C4-2B (cell line): ENCODE data around the gene GALNS.

Source experiments
- H3K27ac ChIP-seq: fragments of 450-650 bp; 2 replicates; pipeline ENCODE4 v1.5.1; 2017
- CTCF ChIP-seq: fragments of 450-650 bp; conservative IDR thresholded peaks from 2 replicates; pipeline ENCODE4 v1.5.1; 2017; ENCODE audit warnings: mild to moderate bottlenecking
- ZFX ChIP-seq: fragments of 450-650 bp; IDR thresholded peaks from 2 replicates; pipeline ENCODE4 v1.6.1; 2017

Gene GALNS

GRCh38 chr16:88779406-88780141 is 77.2 kb downstream of the GALNS start:
- TF ChIP-seq CTCF (no peak), ZFX (no peak)
- H3K27ac ChIP-seq, result no peak overlapping the region

DNA sequence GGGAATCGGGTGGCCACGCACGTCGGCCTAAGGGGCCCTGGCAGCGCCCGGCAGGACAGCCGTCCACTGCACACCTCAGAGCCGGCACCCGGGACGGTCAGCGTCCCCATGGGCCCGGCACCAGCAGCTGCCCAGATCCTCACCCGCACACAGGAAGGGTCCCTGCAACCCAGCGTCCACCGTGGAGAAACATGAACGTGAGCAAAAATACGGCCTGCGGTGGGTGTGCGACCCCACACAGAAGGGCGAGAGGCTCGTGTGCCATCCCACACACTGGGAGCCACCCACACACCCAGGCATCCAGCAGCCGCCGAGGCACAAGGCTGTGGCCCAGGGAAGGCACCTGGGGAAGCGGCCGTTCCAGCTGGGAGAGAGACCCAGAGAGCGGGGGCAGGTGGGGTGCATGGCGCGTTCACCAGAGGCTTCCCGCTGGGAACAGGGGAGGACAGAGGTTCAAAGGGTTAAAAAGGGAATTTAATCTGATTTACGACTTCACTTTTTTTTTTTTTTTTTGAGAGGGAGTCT is 78.1 kb downstream of the GALNS start:
- no peak overlapping the region for H3K27ac ChIP-seq
- TF ChIP-seq ZFX, result no peak

GRCh38 chr16:88778271-88778525 is 78.5 kb downstream of the GALNS start:
- H3K27ac ChIP-seq, result no peak overlapping the region
- TF ChIP-seq ZFX, result no peak
- no peak for TF ChIP-seq CTCF

GRCh38 chr16:88777471-88778270 is 79.1 kb downstream of the GALNS start:
- H3K27ac ChIP-seq, result no peak overlapping the region

DNA sequence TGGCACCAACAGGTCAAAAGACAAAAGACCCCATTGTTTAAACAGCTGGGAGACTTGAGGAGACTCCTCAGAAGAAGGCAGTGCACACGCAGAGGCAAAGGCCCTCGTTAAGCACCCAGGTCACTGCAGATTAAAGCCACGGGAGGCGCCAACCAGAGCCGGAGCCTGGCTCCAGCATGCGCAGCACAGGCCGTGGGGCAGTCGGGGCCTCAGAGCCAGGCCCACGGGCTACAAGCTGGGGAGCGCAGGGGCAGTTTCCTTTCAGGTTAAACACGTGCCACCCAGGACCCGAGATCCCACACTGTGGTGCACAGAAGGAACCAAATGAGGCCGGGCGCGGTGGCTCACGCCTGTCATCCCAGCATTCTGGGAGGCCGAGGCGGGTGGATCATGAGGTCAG is 80.9 kb downstream of the GALNS start:
- TF ChIP-seq ZFX (no peak), CTCF (no peak)
- H3K27ac ChIP-seq, result no peak overlapping the region; the same call in 1 of the 2 replicates

More at GRCh38 chr16:88777471-88778270, 79.1 kb downstream of the GALNS start:
- no peak for TF ChIP-seq ZFX
- TF ChIP-seq CTCF, result no peak

GRCh38 chr16:88774544-88775393 is 82.0 kb downstream of the GALNS start:
- TF ChIP-seq CTCF, result no peak
- TF ChIP-seq ZFX, result no peak
- peak overlapping the region; percentile 69 for H3K27ac ChIP-seq

- H3K27ac ChIP-seq, result peak overlapping the region; percentile 69
- TF ChIP-seq ZFX (no peak), CTCF (no peak)
Observed at GRCh38 chr16:88773812-88774291, 82.9 kb downstream of the GALNS start.
